Activated CD4-positive, alpha-beta T cell treated with anti-CD3 and anti-CD28 coated beads for 1 hour (primary cell): ENCODE data around the gene GMDS.

ENCODE experiments used
- DNase-seq: peaks from one replicate; pipeline ENCODE4 v3.0.0-alpha.2; 2020

Gene GMDS

GRCh38 chr6:2237001-2237400 is 8.4 kb downstream of the GMDS start:
- DNase-seq, result no peak

- DNase-seq, result no peak
These were observed 9.5 kb downstream of the GMDS start for GRCh38 chr6:2235777-2236495.

- DNase-seq, result no peak
These were observed 13.0 kb downstream of the GMDS start for GRCh38 chr6:2232445-2232844.

GRCh38 chr6:2231438-2231837 is 14.0 kb downstream of the GMDS start:
- DNase-seq, result no peak

DNA sequence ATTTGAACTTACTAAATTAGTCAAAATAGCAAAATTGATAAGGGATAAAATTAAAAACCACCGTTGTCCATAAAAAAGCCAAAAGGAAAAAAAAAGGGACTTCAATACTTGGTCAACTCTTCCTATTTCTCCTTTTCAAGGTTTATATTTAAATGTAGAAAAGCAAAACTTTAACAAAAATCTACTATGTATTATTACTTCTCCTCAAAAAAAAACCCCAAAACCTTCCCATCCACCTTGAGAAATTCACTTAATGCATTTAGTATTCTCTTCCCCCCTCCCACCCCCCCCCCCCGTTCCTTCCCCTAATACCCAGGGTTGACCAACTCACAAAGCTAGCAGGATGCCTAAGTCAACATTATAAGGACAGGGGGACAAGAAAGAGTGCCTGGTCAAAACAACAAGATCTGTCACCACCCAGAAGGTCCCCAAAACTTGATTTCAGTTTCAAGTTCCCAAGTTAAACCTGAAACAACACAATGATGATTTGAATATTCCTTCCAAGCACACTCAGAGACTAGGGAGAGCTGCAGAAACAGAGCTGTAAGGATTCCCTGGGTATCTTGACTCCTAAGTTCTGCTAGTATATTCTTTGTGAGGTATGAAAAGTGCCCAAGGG is 14.6 kb downstream of the GMDS start:
- no peak for DNase-seq

- DNase-seq, result no peak
These were observed 15.7 kb downstream of the GMDS start for GRCh38 chr6:2229742-2230141.

- DNase-seq, result no peak
These were observed 16.4 kb downstream of the GMDS start for GRCh38 chr6:2229039-2229438.

GRCh38 chr6:2228392-2228791 is 17.0 kb downstream of the GMDS start:
- DNase-seq, result no peak

- no peak for DNase-seq
These were observed 18.6 kb downstream of the GMDS start for GRCh38 chr6:2226775-2227174.

GRCh38 chr6:2225422-2226392 is 19.7 kb downstream of the GMDS start:
- DNase-seq, result no peak

DNA sequence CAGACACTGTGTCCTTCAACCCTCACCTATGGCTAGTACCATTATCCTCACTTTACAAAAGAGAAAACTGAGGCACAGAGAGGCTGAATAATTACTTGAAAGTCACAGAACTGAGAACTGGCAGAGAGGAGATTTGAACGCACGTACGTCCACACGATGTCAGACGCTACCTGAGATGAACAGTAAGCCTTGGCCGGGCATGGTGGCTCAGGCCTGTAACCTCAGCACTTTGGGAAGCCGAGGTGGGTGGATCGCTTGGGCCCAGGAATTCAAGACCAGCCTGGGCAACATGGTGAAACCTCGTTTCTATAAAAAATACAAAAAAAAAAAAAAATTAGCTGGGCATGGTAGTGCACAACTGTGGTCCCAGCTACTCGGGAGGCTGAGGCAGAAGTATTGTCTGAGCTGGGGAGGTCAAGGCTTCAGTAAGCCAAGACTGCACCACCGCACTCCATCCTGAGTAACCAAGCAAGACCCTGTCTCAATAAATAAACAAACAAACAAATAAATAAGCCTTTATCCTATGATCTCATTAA is 20.5 kb downstream of the GMDS start:
- DNase-seq, result no peak

GRCh38 chr6:2222275-2222842 is 23.0 kb downstream of the GMDS start:
- no peak for DNase-seq

- no peak for DNase-seq
These were observed 23.6 kb downstream of the GMDS start for GRCh38 chr6:2221726-2222274.

DNA sequence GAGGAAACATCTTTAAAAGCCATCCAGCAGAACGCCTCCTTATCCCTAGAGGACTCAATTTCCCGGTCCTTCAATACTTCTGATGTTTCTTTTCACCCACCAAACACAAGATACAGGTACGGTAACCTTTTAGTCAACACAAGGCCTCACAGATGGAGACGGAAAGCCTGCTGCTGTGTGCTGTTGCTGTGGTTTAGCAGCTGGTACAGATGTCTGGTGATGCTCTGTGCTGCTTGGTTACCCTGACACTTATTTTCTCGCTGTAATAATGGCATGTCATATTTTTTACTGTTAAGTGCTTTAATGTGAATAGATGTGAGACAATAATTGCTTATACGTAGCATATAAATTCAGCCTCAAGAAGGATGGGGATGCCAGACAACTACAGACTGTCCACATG is 25.3 kb downstream of the GMDS start:
- no peak for DNase-seq

DNA sequence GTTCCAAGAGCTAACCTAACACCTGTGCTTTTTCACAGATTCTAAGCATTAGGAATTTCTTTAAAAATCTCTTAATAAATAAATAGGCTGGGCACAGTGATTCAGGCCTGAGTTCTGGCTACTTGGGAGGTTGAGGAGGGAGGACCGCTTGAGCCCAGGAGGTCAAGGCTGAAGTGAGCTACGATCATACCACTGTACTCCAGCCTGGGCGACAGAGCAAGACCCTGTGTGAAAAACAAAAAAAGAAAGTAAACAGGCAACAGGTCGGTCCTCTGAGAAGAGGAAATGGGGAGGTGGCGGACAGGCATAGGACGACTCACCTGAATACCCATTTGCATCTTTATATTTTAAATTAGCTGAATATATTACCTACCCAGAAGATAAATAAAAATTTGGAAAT is 26.5 kb downstream of the GMDS start:
- DNase-seq, result no peak

DNA sequence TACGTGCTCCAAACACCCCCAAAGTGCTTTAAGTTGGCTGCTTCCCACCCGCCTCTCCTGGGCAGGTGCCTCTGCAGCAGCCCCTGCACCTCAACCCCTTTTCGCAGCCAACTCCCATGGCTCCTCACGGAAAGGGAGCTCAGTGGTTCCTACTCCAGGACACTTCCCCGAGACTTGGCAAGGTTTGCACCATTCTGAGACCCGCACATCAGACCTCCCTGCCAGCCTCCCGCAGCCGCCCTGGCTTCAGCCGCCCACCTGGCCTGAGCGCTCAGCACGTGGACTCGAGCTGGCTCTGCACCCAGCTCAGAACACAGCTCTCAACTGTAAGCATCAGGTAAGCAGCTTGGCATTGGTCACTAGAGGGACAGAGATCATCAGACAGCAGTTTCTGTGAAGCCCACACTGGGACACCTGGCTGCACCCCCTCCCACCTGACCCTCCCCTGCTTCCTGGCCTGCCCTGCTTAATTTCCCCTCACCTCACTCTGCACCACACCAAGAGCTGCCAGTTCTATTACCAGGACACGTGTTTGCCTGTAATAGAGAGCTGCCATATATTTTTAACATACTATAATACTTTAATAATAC is 28.5 kb downstream of the GMDS start:
- DNase-seq, result no peak

DNA sequence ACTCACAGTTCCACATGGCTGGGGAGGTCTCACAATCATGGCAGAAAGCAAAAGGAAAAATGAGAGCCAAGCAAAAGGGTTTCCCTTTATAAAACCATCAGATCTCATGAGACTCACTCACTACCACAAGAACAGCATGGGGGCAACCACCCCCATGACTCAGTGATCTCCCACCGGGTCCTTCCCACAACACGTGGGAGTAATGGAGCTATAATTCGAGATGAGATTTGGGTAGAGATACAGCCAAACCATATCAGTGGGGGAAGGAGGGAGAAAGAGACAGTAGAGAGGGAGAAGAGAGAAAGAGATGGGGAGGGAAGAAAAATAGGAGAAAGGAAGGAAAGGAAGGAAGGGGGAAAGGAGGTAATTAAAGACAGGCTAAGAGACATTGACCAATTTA is 30.1 kb downstream of the GMDS start:
- DNase-seq, result no peak

GRCh38 chr6:2213086-2213485 is 32.3 kb downstream of the GMDS start:
- DNase-seq, result no peak

DNA sequence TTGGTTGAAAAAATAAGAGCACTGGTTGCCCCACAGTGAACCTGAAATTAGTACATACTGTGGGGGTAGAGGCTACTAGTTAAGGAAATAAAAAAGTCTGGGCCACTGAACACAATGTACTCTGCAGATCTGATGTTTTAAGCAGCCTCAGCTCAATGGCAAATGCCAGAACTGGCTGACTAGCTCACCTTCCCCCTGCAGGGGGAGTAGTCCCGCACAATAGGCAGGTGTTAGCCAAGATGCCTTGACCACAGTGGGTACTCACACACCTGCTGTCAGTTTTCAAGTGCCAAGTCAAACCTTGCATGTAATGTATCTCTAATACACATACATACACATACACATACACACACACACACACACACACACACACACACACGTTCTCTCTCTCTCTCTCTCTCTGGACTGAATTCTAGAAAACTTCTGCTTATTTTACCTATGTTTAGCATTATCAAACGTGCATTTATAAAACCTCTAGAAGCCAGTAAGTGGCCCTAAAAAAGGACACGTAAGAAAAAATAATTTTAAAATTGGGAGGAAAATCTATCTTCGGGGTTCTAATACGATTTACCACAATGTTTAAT is 36.1 kb downstream of the GMDS start:
- DNase-seq, result no peak

DNA sequence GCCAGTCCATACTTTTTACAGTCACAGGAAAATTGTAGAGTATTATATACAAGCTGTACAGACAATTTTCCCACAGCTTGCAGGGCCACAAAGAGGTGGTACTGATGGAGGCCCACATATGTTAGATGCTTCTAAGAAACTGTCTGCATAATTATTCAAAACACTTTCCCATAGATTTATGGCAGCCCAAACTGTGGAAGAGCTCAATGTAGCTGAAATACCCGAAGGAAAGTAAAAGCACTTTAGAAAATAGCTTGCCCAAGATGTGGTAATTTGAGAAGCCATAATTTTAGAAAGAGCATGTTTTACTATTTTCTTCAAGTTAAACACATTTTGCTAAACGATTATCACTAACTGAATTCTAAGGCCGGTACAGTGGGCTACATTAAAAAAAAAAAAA is 36.9 kb downstream of the GMDS start:
- DNase-seq, result no peak

GRCh38 chr6:2205396-2205795 is 40.0 kb downstream of the GMDS start:
- no peak for DNase-seq

DNA sequence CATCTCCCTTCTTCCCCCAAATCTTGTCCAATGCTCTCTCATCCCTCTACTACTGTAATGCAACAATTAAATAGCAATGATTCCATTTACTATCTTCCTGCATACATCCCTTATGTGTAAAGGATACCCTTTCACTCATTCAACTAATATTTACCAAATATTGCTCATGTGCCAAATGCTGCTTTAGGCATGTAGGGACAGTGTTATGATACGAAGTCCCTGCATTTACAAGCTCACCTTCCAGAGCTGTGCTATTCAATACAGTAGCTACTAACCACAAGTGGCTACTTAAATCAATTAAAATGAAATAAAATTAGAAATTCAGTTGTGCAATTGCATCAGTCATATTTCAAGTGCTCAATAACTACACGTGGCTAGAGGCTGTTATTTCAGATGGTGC is 41.1 kb downstream of the GMDS start:
- no peak for DNase-seq
